ENCODE measurements around the gene RNF31. TPM values are rescaled to one million over a fixed set of nuclear protein-coding genes. Genes with fewer than 3 reads are reported as not detected.
A peak's percentile ranks its signal among the peaks of the same experiment; 100 is the strongest.

The RNF31 gene
- total and polyA plus RNA-seq, 2 of the 13 experiments (the other 11 are each of a cell fraction or from before 2014, with no cell fraction given), result 48.2 to 86.8 TPM

DNA sequence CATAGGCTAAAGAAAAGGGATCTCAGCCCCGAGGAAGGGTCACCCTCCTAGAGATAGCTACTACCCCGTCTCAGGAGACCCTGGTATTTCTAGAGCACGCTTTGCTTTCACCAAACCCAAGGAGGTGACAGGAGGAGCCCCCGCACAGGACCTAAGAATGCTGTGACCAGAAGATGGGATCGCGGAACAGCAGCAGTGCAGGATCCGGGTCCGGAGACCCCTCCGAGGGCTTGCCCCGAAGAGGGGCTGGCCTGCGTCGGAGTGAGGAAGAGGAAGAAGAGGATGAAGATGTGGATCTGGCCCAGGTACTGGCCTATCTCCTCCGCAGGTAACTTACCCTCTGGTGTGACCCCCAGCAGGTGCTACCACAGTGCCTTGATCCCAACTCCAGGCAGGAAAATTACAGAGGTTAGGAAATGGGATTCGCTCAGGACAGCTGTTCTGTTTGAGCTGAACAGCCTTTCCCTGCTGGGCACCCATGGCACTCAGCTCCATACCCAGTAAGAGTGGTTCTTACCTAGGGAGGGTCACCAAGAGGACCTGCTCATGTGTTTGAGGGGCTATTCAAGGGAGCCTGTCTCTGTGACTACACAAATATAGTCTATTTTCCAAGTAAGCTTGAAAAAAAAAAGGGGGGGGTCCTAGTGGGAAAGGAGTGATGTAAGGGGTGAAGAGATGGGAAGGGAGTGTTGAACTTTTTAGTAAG, 31.7 kb upstream of the RNF31 start:
- H2AFZ ChIP-seq (ENCODE audit: low read length), result no peak overlapping the region
- BruUV-seq (replicated peaks), result no TSS peak
- H3K9ac ChIP-seq (ENCODE audit: insufficient read depth, low read depth, low read length), result peak overlapping the region; percentile 99
- CTCF ChIA-PET (ENCODE audit: low intra/inter-chr PET ratio, low total read pairs), result no interaction called here
- POLR2A ChIA-PET, result interaction anchor here (0.6 to 15.5 kb wide), 58 partner anchors 12 to 1349 kb away, joined by 3 to 977 read pairs (median 9); partner anchors contain the start of genes ACIN1, BCL2L2, C14orf119 and CARMIL3
- H3K79me2 ChIP-seq (ENCODE audit: insufficient read depth, low read length), result peaks cover 33% of the 10 kb centered on the region
- ATAC-seq (no peak), FAIRE-seq (no peak), DNase-seq (ENCODE audit: low spot score) (no peak)
- H3K36me3 ChIP-seq (replicated peaks in 1 of 2; ENCODE audit: control insufficient read depth in 1 of 2, insufficient read depth in 2 of 2, low read length in 2 of 2), result peaks cover 36 to 41% of the 10 kb centered on the region in 2 experiments
- no peaks in the 10 kb centered on the region for H3K9me3 ChIP-seq (ENCODE audit: low read length)
- WGBS (ENCODE audit: low lambda C conversion rate), result 11% methylated on average over 14 of the region's 14 CpGs
- H3K27ac ChIP-seq (ENCODE audit: extremely low read length, insufficient read depth, low read length), result peak overlapping the region; percentile 98
- H3K4me1 ChIP-seq (ENCODE audit: insufficient read depth, low read length), result peaks cover 41% of the 10 kb centered on the region
- no peaks in the 10 kb centered on the region; a peak in 1 of 5 replicates for H3K27me3 ChIP-seq (ENCODE audit: control insufficient read depth in 1 of 2, insufficient read depth in 2 of 2, low read length in 2 of 2)
- H3K4me3 ChIP-seq (replicated peaks in 1 of 3; ENCODE audit: insufficient read depth in 1 of 3, low read depth in 2 of 3, low read length in 3 of 3), result peak overlapping the region; percentile 65 to 96 (median 85)
- in situ Hi-C loops (cut with HindIII; ENCODE audit: extremely low pct_ligation_motif_present, low pct_unique_long_range_greater_than_20kb), result loop anchor here (25.0 kb wide), 1 partner anchor 1528 kb away; the partner anchor contains the start of genes ABHD4 and DAD1
- no peaks in the 10 kb centered on the region for H4K20me1 ChIP-seq (ENCODE audit: insufficient read depth, low read length)
- intact Hi-C loops (cut with micrococcal nuclease; ENCODE audit: unreplicated experiment), result loop anchor here (1.0 to 10.0 kb wide), 5 partner anchors 26 to 1021 kb away; partner anchors contain the start of genes ACIN1, BCL2L2, C14orf119 and EMC9
- peak overlapping the region; percentile 92 for H3K4me2 ChIP-seq (ENCODE audit: low read depth, low read length)
- TF ChIP-seq ZNF572 (CRISPR knock-in tag; IDR thresholded peaks at IDR 0.05) (no peak; the same call in 1 of the 2 replicates), PBX3 (CRISPR knock-in tag; IDR thresholded peaks at IDR 0.05; ENCODE audit: borderline replicate concordance) (peak; percentile 28; the same call in 1 of the 2 replicates), ZBTB25 (CRISPR knock-in tag; IDR thresholded peaks at IDR 0.05) (no peak; the same call in 1 of the 2 replicates), ZNF10 (CRISPR knock-in tag; IDR thresholded peaks at IDR 0.05; ENCODE audit: borderline replicate concordance, low read depth) (no peak), ZNF781 (CRISPR knock-in tag; IDR thresholded peaks at IDR 0.05; ENCODE audit: borderline replicate concordance, not compliant biosample characterization) (no peak), DR1 (CRISPR knock-in tag; IDR thresholded peaks at IDR 0.05) (no peak), ZIK1 (CRISPR knock-in tag; IDR thresholded peaks at IDR 0.05; ENCODE audit: borderline replicate concordance, low read depth) (peak; percentile 68; the same call in 1 of the 2 replicates), ATF7 (IDR thresholded peaks at IDR 0.05) (no peak), ATF7 (CRISPR knock-in tag; IDR thresholded peaks at IDR 0.05) (peak; percentile 25; the same call in 1 of the 2 replicates), ZNF280B (CRISPR knock-in tag; IDR thresholded peaks at IDR 0.05; ENCODE audit: borderline replicate concordance) (peak; percentile 88)
- TF ChIP-seq, protein P1, sequence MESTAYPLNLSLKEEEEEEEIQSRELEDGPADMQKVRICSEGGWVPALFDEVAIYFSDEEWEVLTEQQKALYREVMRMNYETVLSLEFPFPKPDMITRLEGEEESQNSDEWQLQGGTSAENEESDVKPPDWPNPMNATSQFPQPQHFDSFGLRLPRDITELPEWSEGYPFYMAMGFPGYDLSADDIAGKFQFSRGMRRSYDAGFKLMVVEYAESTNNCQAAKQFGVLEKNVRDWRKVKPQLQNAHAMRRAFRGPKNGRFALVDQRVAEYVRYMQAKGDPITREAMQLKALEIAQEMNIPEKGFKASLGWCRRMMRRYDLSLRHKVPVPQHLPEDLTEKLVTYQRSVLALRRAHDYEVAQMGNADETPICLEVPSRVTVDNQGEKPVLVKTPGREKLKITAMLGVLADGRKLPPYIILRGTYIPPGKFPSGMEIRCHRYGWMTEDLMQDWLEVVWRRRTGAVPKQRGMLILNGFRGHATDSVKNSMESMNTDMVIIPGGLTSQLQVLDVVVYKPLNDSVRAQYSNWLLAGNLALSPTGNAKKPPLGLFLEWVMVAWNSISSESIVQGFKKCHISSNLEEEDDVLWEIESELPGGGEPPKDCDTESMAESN (CRISPR knock-in tag; conservative IDR thresholded peaks at IDR 0.05), result no peak; the same call in 1 of the 2 replicates
- TF ChIP-seq, protein P2, sequence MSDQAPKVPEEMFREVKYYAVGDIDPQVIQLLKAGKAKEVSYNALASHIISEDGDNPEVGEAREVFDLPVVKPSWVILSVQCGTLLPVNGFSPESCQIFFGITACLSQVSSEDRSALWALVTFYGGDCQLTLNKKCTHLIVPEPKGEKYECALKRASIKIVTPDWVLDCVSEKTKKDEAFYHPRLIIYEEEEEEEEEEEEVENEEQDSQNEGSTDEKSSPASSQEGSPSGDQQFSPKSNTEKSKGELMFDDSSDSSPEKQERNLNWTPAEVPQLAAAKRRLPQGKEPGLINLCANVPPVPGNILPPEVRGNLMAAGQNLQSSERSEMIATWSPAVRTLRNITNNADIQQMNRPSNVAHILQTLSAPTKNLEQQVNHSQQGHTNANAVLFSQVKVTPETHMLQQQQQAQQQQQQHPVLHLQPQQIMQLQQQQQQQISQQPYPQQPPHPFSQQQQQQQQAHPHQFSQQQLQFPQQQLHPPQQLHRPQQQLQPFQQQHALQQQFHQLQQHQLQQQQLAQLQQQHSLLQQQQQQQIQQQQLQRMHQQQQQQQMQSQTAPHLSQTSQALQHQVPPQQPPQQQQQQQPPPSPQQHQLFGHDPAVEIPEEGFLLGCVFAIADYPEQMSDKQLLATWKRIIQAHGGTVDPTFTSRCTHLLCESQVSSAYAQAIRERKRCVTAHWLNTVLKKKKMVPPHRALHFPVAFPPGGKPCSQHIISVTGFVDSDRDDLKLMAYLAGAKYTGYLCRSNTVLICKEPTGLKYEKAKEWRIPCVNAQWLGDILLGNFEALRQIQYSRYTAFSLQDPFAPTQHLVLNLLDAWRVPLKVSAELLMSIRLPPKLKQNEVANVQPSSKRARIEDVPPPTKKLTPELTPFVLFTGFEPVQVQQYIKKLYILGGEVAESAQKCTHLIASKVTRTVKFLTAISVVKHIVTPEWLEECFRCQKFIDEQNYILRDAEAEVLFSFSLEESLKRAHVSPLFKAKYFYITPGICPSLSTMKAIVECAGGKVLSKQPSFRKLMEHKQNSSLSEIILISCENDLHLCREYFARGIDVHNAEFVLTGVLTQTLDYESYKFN (CRISPR knock-in tag; conservative IDR thresholded peaks at IDR 0.05), result no peak

All from HepG2 (cell line).